H9 (cell line): ENCODE measurements around the gene STN1. TPM values are rescaled to one million over a fixed set of nuclear protein-coding genes. Genes with fewer than 3 reads are reported as not detected.
A peak's percentile ranks its signal among the peaks of the same experiment; 100 is the strongest.

Experiments
- DNase-seq: peaks from one replicate; pipeline ENCODE4 v3.0.0-alpha.2; 2017
- H2AFZ ChIP-seq: one replicate; pipeline ENCODE4 v1.6.1; 2013; ENCODE audit warnings: mild to moderate bottlenecking, low read length, control low read depth, moderate library complexity
- H2AK5ac ChIP-seq: 2 replicates; pipeline ENCODE4 v1.6.1; 2013; ENCODE audit warnings: low read length, control low read depth, mixed read lengths; ENCODE audit not compliant: insufficient read length
- H2BK120ac ChIP-seq: one replicate; pipeline ENCODE4 v1.6.1; 2013; ENCODE audit warnings: low read depth, mild to moderate bottlenecking, low read length, control low read depth, inconsistent platforms; ENCODE audit not compliant: poor library complexity, severe bottlenecking
- H2BK12ac ChIP-seq: 2 replicates; pipeline ENCODE4 v1.6.1; 2013; ENCODE audit warnings: low read length, control low read depth, mixed read lengths, low read depth; ENCODE audit not compliant: insufficient read length
- H2BK15ac ChIP-seq: 2 replicates; pipeline ENCODE4 v1.6.1; 2013; ENCODE audit warnings: low read depth, low read length, control low read depth
- H2BK20ac ChIP-seq: one replicate; pipeline ENCODE4 v1.6.1; 2013; ENCODE audit warnings: low read depth, mild to moderate bottlenecking, low read length, control low read depth, inconsistent platforms; ENCODE audit not compliant: poor library complexity, severe bottlenecking
- H2BK5ac ChIP-seq: 2 replicates; pipeline ENCODE4 v1.6.1; 2013; ENCODE audit warnings: low read length, control low read depth, mixed read lengths; ENCODE audit not compliant: insufficient read length
- H3K14ac ChIP-seq: 2 replicates; pipeline ENCODE4 v1.6.1; 2013; ENCODE audit warnings: low read length, control low read depth; ENCODE audit not compliant: insufficient read depth
- H3K18ac ChIP-seq: 2 replicates; pipeline ENCODE4 v1.6.1; 2013; ENCODE audit warnings: low read depth, mild to moderate bottlenecking, mixed read lengths, low read length, control low read depth; ENCODE audit not compliant: insufficient read length
- H3K23ac ChIP-seq: 2 replicates; pipeline ENCODE4 v1.6.1; 2013; ENCODE audit warnings: low read length, control low read depth, mixed read lengths, low read depth; ENCODE audit not compliant: insufficient read length
- H3K23me2 ChIP-seq: 2 replicates; pipeline ENCODE4 v1.6.1; 2013; ENCODE audit warnings: low read depth, mild to moderate bottlenecking, mixed read lengths, low read length, control low read depth; ENCODE audit not compliant: insufficient read length, poor library complexity, severe bottlenecking
- H3K27ac ChIP-seq: 2 replicates; pipeline ENCODE4 v1.5.1; 2013; ENCODE audit warnings: low read length, control low read depth, mixed read lengths, low read depth; ENCODE audit not compliant: insufficient read length
- H3K27me3 ChIP-seq: 2 replicates; pipeline ENCODE4 v1.6.1; 2013; ENCODE audit warnings: low read length, control low read depth, inconsistent platforms; ENCODE audit not compliant: insufficient read depth
- H3K4ac ChIP-seq: 2 replicates; pipeline ENCODE4 v1.6.1; 2013; ENCODE audit warnings: low read depth, mild to moderate bottlenecking, control low read depth, inconsistent platforms, low read length, moderate library complexity
- H3K4me1 ChIP-seq: 2 replicates; pipeline ENCODE4 v1.6.1; 2013; ENCODE audit warnings: low read length, control low read depth, inconsistent platforms; ENCODE audit not compliant: insufficient read depth
- H3K4me2 ChIP-seq: 2 replicates; pipeline ENCODE4 v1.6.1; 2013; ENCODE audit warnings: low read length, control low read depth, mixed read lengths; ENCODE audit not compliant: insufficient read length, insufficient read depth
- H3K56ac ChIP-seq: 2 replicates; pipeline ENCODE4 v1.6.1; 2013; ENCODE audit warnings: low read depth, mild to moderate bottlenecking, mixed read lengths, low read length, control low read depth; ENCODE audit not compliant: insufficient read length
- H3K79me1 ChIP-seq: 2 replicates; pipeline ENCODE4 v1.6.1; 2013; ENCODE audit warnings: low read depth, mild to moderate bottlenecking, moderate library complexity, low read length, control low read depth, inconsistent platforms; ENCODE audit not compliant: insufficient read depth, poor library complexity, severe bottlenecking
- H3K79me2 ChIP-seq: 2 replicates; pipeline ENCODE4 v1.6.1; 2013; ENCODE audit warnings: low read length, control low read depth, inconsistent platforms; ENCODE audit not compliant: insufficient read depth
- H3K9ac ChIP-seq: 2 replicates; pipeline ENCODE4 v1.6.1; 2013; ENCODE audit warnings: low read length, control low read depth, mixed read lengths; ENCODE audit not compliant: insufficient read length; ENCODE audit errors: extremely low read depth
- H3K9me3 ChIP-seq: one replicate; pipeline ENCODE4 v1.6.1; 2013; ENCODE audit warnings: low read depth, low read length, inconsistent platforms; ENCODE audit not compliant: control insufficient read depth
- H3T11ph ChIP-seq: one replicate; pipeline ENCODE4 v1.6.1; 2013; ENCODE audit warnings: mild to moderate bottlenecking, low read length, control low read depth, inconsistent platforms
- H4K20me1 ChIP-seq: one replicate; pipeline ENCODE4 v1.6.1; 2013; ENCODE audit not compliant: control insufficient read depth, insufficient read length, insufficient read depth
- H4K5ac ChIP-seq: 2 replicates; pipeline ENCODE4 v1.6.1; 2013; ENCODE audit warnings: low read depth, mild to moderate bottlenecking, mixed read lengths, low read length, control low read depth; ENCODE audit not compliant: insufficient read length
- H4K8ac ChIP-seq: replicated peaks from 2 replicates; pipeline ENCODE4 v1.6.1; 2013; ENCODE audit warnings: low read length, control low read depth, mixed read lengths, low read depth; ENCODE audit not compliant: insufficient read length
- H4K91ac ChIP-seq: 2 replicates; pipeline ENCODE4 v1.6.1; 2013; ENCODE audit warnings: low read depth, mild to moderate bottlenecking, moderate library complexity, mixed read lengths, low read length, control low read depth; ENCODE audit not compliant: insufficient read length
- H3K27ac Mint-ChIP-seq, 3 experiments: 2 replicates in 2 of 3; 3 replicates in 1 of 3; pipeline ENCODE4 v1.8.0; 2020 to 2021; ENCODE audit warnings: mixed read lengths in 3 of 3, mild to moderate bottlenecking in 1 of 3, moderate library complexity in 1 of 3
- H3K27me3 Mint-ChIP-seq: 2 replicates; pipeline ENCODE4 v1.8.0; 2021; ENCODE audit warnings: low read depth, mild to moderate bottlenecking, moderate library complexity, mixed read lengths
- H3K36me3 Mint-ChIP-seq, 3 experiments: 2 replicates in 2 of 3; 3 replicates in 1 of 3; pipeline ENCODE4 v1.8.0; 2020 to 2021; ENCODE audit warnings: low read depth in 3 of 3, mixed read lengths in 3 of 3; ENCODE audit not compliant: insufficient read depth in 1 of 3
- H3K4me1 Mint-ChIP-seq, 2 experiments: 2 replicates each; pipeline ENCODE4 v1.8.0; 2020; ENCODE audit warnings: mixed read lengths in 2 of 2
- H3K4me3 Mint-ChIP-seq, 2 experiments: 2 replicates in 1 of 2; 3 replicates in 1 of 2; pipeline ENCODE4 v1.8.0; 2020 to 2021; ENCODE audit warnings: mild to moderate bottlenecking in 2 of 2, mixed read lengths in 2 of 2, moderate library complexity in 1 of 2
- H3K9me3 Mint-ChIP-seq, 2 experiments: 2 replicates in 1 of 2; 3 replicates in 1 of 2; pipeline ENCODE4 v1.8.0; 2020; ENCODE audit warnings: mild to moderate bottlenecking in 2 of 2, mixed read lengths in 2 of 2, moderate library complexity in 1 of 2
- WGBS: extraction: QIAGEN DNeasy Blood & Tissue Kit; methylation state at CpG from one replicate; pipeline ENCODE4 v1.1.7; 2013; ENCODE audit warnings: missing lambda C conversion rate, low lambda C conversion rate, mixed read lengths; ENCODE audit not compliant: insufficient read length; ENCODE audit errors: extremely low coverage; 5-methylcytosine and 5-hydroxymethylcytosine counted together
- total RNA-seq: library from RNA; stranded (reverse); gene quantifications from 2 replicates; pipeline ENCODE4 v1.2.1, GENCODE V29; 2021
- TF ChIP-seq, protein P1 (sequence below): fragments of 200-600 bp; sonication (generic); conservative IDR thresholded peaks from 3 replicates; pipeline ENCODE4 v1.8.0; 2021; ENCODE audit warnings: antibody characterized with exemption, mild to moderate bottlenecking

STN1 gene
- total RNA-seq, 1 experiment from 2014 or later, result 11.3 TPM

DNA sequence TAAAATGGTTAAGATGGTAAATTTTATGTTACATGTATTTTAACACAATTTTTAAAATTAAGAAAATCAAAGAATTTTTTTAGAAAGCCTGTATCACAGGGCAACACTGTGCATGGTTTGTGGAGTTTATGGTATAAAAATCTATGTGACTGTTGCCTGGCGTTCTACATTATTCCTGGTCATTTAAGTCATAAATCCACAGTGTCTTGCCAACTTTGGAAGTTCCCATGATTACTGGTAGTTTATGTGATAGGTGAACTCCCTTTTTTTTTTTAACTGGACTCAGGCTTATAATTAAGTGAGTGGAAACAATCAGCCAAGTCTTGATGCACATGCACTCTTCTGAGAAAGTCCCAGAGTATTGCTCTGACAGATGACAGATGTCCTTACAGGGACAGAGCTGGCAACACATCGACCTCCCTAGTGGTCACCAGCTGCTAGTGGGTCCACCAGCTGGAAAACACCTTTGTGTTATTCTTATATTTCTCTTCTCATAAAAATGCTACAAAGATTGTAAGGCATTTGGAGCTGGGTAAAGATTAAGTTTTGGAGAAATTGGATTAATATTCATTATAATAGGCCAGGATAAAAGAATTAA, 8.8 kb upstream of the STN1 start:
- H3K23me2 ChIP-seq, result no peaks in the 10 kb centered on the region
- no peaks in the 10 kb centered on the region for H3K27me3 ChIP-seq
- no peak overlapping the region for H3K4ac ChIP-seq
- no peaks in the 10 kb centered on the region; the same call in 1 of the 2 replicates for H3K4me1 ChIP-seq
- H4K8ac ChIP-seq, result no peak overlapping the region
- no peak overlapping the region for H3K56ac ChIP-seq
- H3K14ac ChIP-seq, result no peak overlapping the region
- Mint-ChIP-seq H3K27me3 (no peaks in the 10 kb centered on the region), H3K9me3 (no peaks in the 10 kb centered on the region), H3K4me1 (peaks cover 14 to 18% of the 10 kb centered on the region in 2 experiments), H3K4me3 (no peak overlapping the region), H3K27ac (no peak overlapping the region; a peak in 1 of 7 replicates), H3K36me3 (no peaks in the 10 kb centered on the region)
- H2BK20ac ChIP-seq, result no peak overlapping the region
- H2BK12ac ChIP-seq, result no peak overlapping the region
- no peaks in the 10 kb centered on the region for H4K20me1 ChIP-seq
- no peak for DNase-seq
- no peak overlapping the region for H2AK5ac ChIP-seq
- H3K4me2 ChIP-seq, result no peak overlapping the region
- no peak overlapping the region for H4K5ac ChIP-seq
- no peak overlapping the region for H3T11ph ChIP-seq
- no peak overlapping the region for H3K23ac ChIP-seq
- no peak overlapping the region for H2BK5ac ChIP-seq
- H3K79me1 ChIP-seq, result no peaks in the 10 kb centered on the region
- WGBS, result no CpG with 5 or more reads among the region's 2 CpGs
- H3K27ac ChIP-seq, result no peak overlapping the region
- no peak overlapping the region for H3K18ac ChIP-seq
- H2AFZ ChIP-seq, result no peak overlapping the region
- no peaks in the 10 kb centered on the region for H3K9me3 ChIP-seq
- H4K91ac ChIP-seq, result no peak overlapping the region
- H3K9ac ChIP-seq, result no peak overlapping the region
- H3K79me2 ChIP-seq, result no peaks in the 10 kb centered on the region
- no peak overlapping the region for H2BK15ac ChIP-seq
- TF ChIP-seq, protein P1, sequence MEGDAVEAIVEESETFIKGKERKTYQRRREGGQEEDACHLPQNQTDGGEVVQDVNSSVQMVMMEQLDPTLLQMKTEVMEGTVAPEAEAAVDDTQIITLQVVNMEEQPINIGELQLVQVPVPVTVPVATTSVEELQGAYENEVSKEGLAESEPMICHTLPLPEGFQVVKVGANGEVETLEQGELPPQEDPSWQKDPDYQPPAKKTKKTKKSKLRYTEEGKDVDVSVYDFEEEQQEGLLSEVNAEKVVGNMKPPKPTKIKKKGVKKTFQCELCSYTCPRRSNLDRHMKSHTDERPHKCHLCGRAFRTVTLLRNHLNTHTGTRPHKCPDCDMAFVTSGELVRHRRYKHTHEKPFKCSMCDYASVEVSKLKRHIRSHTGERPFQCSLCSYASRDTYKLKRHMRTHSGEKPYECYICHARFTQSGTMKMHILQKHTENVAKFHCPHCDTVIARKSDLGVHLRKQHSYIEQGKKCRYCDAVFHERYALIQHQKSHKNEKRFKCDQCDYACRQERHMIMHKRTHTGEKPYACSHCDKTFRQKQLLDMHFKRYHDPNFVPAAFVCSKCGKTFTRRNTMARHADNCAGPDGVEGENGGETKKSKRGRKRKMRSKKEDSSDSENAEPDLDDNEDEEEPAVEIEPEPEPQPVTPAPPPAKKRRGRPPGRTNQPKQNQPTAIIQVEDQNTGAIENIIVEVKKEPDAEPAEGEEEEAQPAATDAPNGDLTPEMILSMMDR, result peak; percentile 43; the same call in 2 of the 3 replicates
- no peak overlapping the region for H2BK120ac ChIP-seq
